ENCODE data around the gene JUND. TPM values are rescaled to one million over a fixed set of nuclear protein-coding genes. Genes with fewer than 3 reads are reported as not detected.
A peak's percentile ranks its signal among the peaks of the same experiment; 100 is the strongest.

Gene JUND
- polyA plus RNA-seq, 4 donors: 129 to 211 (median 162) TPM

DNA sequence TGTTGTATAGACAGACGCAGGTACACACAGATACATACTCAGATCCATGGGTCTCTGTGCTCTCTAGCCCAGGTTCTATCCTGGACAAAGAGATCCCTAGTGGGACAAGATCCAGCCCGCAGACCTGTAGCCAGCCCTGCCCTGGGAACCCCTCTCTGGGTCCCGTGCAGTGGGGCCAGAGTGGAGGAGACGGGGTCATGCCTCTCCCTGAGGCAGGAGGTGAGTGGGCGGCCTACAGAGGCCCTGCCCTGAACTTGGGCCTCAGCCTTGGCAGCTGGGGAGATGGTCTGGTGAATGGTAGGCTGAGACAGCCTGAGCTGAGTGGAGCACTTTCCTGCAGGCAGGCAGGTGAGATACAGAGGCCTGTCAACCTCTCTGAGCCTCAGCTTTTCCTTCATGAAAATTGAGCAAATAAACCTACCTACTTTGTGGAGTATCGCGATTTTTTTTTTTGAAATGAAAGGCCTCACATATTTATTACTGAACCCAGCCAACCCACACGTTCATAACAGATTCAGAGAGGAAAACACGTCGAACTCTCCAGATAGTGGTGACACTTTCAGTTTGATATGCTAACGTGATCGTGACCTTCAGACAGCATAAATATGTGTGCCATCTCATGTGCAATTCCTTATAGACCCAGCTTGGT, 3.4 kb upstream of the JUND start:
- peak overlapping the region; percentile 80 to 95 (median 87) for H3K27ac ChIP-seq (ENCODE audit: low read depth in 1 of 3, low read length in 2 of 3)
- peak; percentile 62 to 73 for DNase-seq
- 16 to 44% (median 24%) methylated on average over 12 of the region's 12 CpGs for WGBS, 3 donors
- H3K4me1 ChIP-seq (ENCODE audit: control insufficient read depth in 3 of 3, insufficient read depth in 2 of 3, low read depth in 1 of 3, low read length in 2 of 3): peaks cover 0 to 29% (median 4%) of the 10 kb centered on the region in 3 donors
- no peak overlapping the region for H3K4me3 ChIP-seq (ENCODE audit: low read depth in 1 of 3, low read length in 3 of 3)
- H3K9me3 ChIP-seq (ENCODE audit: control insufficient read depth in 2 of 2, insufficient read depth in 1 of 2, low read depth in 1 of 2, low read length in 1 of 2): peaks cover 0 to 3% of the 10 kb centered on the region in 2 donors
- no peak for FAIRE-seq
- H3K36me3 ChIP-seq (ENCODE audit: control insufficient read depth in 3 of 3, insufficient read depth in 2 of 3, low read depth in 1 of 3, low read length in 3 of 3): peaks cover 0 to 5% (median 0%) of the 10 kb centered on the region in 3 donors
- H3K27me3 ChIP-seq (ENCODE audit: control insufficient read depth in 3 of 3, insufficient read depth in 3 of 3, low read length in 3 of 3): no peaks in the 10 kb centered on the region

DNA sequence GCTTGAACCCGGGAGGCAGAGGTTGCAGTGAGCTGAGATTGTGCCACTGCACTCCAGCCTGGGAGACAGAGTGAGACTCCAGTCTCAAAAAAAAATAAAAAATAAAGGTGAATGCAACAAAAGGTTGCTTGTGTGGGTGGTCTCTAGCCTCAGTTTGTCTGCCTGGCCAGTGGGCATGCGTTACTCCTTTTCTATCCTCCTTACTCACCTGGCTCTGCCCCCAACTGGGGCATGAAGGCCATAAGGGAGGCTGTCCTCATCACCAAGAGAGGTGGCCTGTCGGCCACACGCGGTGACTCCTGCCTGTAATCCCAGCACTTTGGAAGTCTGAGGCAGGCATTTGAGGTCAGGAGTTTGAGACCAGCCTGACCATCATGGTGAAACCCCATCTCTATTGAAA, 1.9 kb upstream of the JUND start:
- FAIRE-seq (no peak), DNase-seq (no peak)
- H3K4me1 ChIP-seq (ENCODE audit: control insufficient read depth in 3 of 3, insufficient read depth in 2 of 3, low read depth in 1 of 3, low read length in 2 of 3): peaks cover 0 to 35% (median 4%) of the 10 kb centered on the region in 3 donors
- H3K9me3 ChIP-seq (ENCODE audit: control insufficient read depth in 2 of 2, insufficient read depth in 1 of 2, low read depth in 1 of 2, low read length in 1 of 2): peaks cover 0 to 3% of the 10 kb centered on the region in 2 donors
- H3K4me3 ChIP-seq (ENCODE audit: low read depth in 1 of 3, low read length in 3 of 3): no peak overlapping the region
- H3K27me3 ChIP-seq (ENCODE audit: control insufficient read depth in 3 of 3, insufficient read depth in 3 of 3, low read length in 3 of 3): no peaks in the 10 kb centered on the region
- H3K36me3 ChIP-seq (ENCODE audit: control insufficient read depth in 3 of 3, insufficient read depth in 2 of 3, low read depth in 1 of 3, low read length in 3 of 3): peaks cover 3 to 17% (median 9%) of the 10 kb centered on the region in 3 donors
- WGBS, 3 donors: 92 to 93% (median 93%) methylated on average over 5 of the region's 5 CpGs
- H3K27ac ChIP-seq (ENCODE audit: low read depth in 1 of 3, low read length in 2 of 3): peak overlapping the region; percentile 73 to 100 (median 98)

DNA sequence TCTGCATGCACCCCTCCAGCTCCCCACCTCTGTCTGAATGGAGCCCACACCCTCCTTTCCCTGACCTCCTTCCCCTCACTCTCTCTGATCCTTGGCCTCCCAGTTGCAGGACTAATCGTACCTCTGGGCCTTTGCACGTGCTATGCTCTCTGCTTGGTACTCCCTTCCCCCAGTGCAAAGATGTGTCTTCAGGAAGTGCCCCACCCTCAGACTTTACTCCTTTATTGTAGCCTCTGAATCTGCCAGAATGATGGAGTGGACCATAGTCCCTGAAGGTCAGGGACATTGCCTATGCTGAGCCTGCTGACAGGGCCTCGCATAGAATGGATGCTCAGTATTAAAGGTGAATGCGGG, 1.3 kb upstream of the JUND start:
- H3K27ac ChIP-seq (ENCODE audit: low read depth in 1 of 3, low read length in 2 of 3): peak overlapping the region; percentile 98 to 100 (median 100)
- H3K9me3 ChIP-seq (ENCODE audit: control insufficient read depth in 2 of 2, insufficient read depth in 1 of 2, low read depth in 1 of 2, low read length in 1 of 2): peaks cover 0 to 3% of the 10 kb centered on the region in 2 donors
- peaks cover 3 to 22% (median 9%) of the 10 kb centered on the region in 3 donors for H3K36me3 ChIP-seq (ENCODE audit: control insufficient read depth in 3 of 3, insufficient read depth in 2 of 3, low read depth in 1 of 3, low read length in 3 of 3)
- H3K4me1 ChIP-seq (ENCODE audit: control insufficient read depth in 3 of 3, insufficient read depth in 2 of 3, low read depth in 1 of 3, low read length in 2 of 3): peaks cover 0 to 34% (median 4%) of the 10 kb centered on the region in 3 donors
- no peak for FAIRE-seq
- WGBS, 3 donors: 21 to 36% (median 22%) methylated on average over 4 of the region's 4 CpGs
- H3K4me3 ChIP-seq (ENCODE audit: low read depth in 1 of 3, low read length in 3 of 3): peak overlapping the region in 1 of 3 donors; percentile 44
- DNase-seq: peak; percentile 90 to 98
- no peaks in the 10 kb centered on the region for H3K27me3 ChIP-seq (ENCODE audit: control insufficient read depth in 3 of 3, insufficient read depth in 3 of 3, low read length in 3 of 3)

DNA sequence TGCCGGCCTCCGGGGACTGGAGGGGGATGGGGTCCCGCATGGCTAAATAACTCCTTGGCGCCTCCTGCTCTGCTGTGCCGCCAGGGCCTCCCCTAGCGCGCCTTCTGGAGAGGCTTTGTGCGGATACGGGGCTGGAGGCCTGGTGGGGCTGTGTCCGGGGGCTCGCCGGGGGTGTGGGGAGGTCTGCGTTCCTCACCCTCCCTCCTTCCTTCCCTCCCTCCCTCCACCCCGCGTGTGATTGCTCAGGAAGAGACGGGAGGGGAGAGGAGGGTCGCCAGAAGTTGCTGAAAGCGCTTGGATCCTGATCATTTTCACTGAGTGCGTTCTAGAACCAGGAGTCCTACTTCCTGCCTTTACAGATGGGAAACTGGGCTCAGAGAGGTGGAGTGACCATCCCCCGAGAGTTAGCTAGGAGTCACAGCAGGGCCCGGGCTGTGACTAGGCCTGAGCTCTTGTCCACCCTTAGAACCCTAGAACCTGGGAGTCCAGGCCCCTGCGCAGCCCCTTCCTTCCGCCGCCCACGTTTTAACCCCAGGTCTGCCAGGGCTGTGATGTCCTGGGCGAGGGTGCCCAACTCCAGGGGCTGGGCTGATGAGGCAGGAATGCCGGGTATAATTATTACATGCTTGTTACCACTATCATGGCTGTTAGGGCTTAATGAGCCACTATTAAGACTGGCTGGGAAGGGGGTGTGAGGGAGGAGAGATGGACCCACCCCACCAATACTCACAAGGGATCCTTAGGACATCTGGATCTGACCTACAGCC, 782 bp upstream of the JUND start:
- Histone ChIP-seq H3K4me3 (ENCODE audit: low read depth in 1 of 3, low read length in 3 of 3) (peak overlapping the region; percentile 44 to 49 (median 48)), H3K36me3 (ENCODE audit: control insufficient read depth in 3 of 3, insufficient read depth in 2 of 3, low read depth in 1 of 3, low read length in 3 of 3) (peaks cover 3 to 26% (median 9%) of the 10 kb centered on the region in 3 donors), H3K27ac (ENCODE audit: low read depth in 1 of 3, low read length in 2 of 3) (peak overlapping the region; percentile 98 to 100 (median 100)), H3K27me3 (ENCODE audit: control insufficient read depth in 3 of 3, insufficient read depth in 3 of 3, low read length in 3 of 3) (no peaks in the 10 kb centered on the region), H3K9me3 (ENCODE audit: control insufficient read depth in 2 of 2, insufficient read depth in 1 of 2, low read depth in 1 of 2, low read length in 1 of 2) (peaks cover 0 to 3% of the 10 kb centered on the region in 2 donors), H3K4me1 (ENCODE audit: control insufficient read depth in 3 of 3, insufficient read depth in 2 of 3, low read depth in 1 of 3, low read length in 2 of 3) (peaks cover 0 to 34% (median 4%) of the 10 kb centered on the region in 3 donors)
- no peak for FAIRE-seq
- no peak for DNase-seq
- 2 to 3% (median 2%) methylated on average over 14 to 26 of the region's 27 CpGs for WGBS, 3 donors

DNA sequence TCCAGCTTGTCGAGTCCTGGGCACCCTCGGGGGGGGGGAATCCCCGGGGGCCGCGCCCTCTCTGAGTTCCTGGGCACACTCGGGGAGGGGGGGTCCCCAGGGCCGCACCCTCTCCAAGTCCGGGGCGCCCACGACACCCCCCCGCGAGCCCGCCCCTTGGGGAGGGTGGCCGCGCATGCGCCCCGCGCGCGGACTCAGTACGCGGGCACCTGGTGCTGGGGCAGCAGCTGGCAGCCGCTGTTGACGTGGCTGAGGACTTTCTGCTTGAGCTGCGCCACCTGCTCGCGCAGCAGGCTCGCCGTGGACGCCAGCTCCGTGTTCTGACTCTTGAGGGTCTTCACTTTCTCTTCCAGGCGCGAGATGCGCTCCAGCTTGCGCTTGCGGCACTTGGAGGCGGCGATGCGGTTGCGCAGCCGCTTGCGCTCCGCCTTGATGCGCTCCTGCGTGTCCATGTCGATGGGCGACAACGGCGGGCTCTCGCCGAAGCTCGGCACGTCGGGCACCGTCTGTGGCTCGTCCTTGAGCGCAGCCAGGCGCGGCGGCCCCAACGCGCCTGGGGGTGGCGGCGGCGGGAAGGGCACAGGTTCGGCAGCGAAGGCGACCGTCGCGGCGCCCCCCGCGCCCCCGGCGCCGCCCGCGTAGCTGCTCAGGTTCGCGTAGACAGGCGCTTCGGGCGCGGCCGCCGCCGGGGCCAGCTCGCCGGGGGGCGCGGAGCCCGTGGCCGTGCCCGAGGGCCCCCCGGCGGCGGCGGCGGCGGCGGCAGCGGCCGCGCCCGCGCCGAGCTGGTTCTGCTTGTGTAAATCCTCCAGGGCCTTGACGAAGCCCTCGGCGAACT, 958 bp downstream of the JUND start:
- Histone ChIP-seq H3K36me3 (ENCODE audit: control insufficient read depth in 3 of 3, insufficient read depth in 2 of 3, low read depth in 1 of 3, low read length in 3 of 3) (peaks cover 3 to 42% (median 9%) of the 10 kb centered on the region in 3 donors), H3K27me3 (ENCODE audit: control insufficient read depth in 3 of 3, insufficient read depth in 3 of 3, low read length in 3 of 3) (no peaks in the 10 kb centered on the region), H3K9me3 (ENCODE audit: control insufficient read depth in 2 of 2, insufficient read depth in 1 of 2, low read depth in 1 of 2, low read length in 1 of 2) (peaks cover 0 to 3% of the 10 kb centered on the region in 2 donors), H3K27ac (ENCODE audit: low read depth in 1 of 3, low read length in 2 of 3) (peak overlapping the region; percentile 93 to 100 (median 100)), H3K4me1 (ENCODE audit: control insufficient read depth in 3 of 3, insufficient read depth in 2 of 3, low read depth in 1 of 3, low read length in 2 of 3) (peaks cover 0 to 43% (median 3%) of the 10 kb centered on the region in 3 donors), H3K4me3 (ENCODE audit: low read depth in 1 of 3, low read length in 3 of 3) (peak overlapping the region; percentile 93 to 99 (median 98))
- WGBS, 3 donors: 0 to 1% (median 1%) methylated on average over 34 to 111 of the region's 111 CpGs
- no peak for FAIRE-seq
- DNase-seq: peak; percentile 83 to 85

DNA sequence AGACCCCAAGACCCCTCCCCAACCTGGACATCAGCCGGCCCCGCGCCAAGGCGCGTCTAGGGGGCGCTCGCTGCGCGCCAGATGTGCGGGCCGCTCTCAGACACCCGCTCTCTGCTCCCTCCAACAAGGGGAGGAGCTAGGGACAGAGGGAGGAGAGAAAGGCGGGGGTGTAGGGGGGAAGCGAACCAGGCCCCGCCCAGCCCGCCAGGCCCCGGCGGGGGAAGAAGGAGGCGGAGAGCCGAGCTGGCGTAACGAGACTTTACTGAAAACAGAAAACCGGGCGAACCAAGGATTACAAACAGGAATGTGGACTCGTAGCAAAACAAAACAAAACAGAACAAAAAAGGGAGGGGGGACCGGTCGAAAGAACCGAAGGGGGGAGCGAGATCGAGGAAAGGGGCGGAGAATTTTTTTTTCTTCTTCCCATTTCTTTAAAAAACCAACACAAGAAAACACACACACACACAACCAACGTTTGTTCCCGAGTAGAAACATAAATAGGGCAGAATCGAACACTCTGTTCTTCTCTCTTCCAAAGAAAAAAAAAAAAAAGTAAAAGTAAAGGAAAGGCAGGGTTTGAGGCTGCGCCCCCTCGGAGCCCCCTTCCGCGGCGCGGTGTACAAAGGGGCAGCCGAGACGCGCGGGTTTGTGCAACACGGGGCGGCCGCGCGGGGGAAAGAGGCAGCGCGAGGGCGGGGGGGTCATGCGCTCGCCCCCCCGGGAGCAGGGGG, 1.7 kb downstream of the JUND start:
- FAIRE-seq: no peak

DNA sequence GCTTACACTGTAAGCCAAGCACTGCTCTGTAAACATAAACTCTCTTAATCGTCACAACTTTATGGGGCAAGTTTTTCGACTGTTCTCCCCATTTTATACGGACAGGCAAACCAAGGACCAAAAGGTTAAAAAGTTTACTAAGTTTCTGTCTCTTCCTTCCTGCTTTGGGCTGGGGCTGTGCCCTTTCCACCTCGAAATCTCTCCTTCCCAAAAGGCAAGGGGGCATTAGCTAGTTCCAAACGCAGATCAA, 2.2 kb downstream of the JUND start:
- H3K36me3 ChIP-seq (ENCODE audit: control insufficient read depth in 3 of 3, insufficient read depth in 2 of 3, low read depth in 1 of 3, low read length in 3 of 3): peaks cover 3 to 53% (median 9%) of the 10 kb centered on the region in 3 donors
- no peak for FAIRE-seq
- DNase-seq: no peak
- H3K4me1 ChIP-seq (ENCODE audit: control insufficient read depth in 3 of 3, insufficient read depth in 2 of 3, low read depth in 1 of 3, low read length in 2 of 3): peaks cover 0 to 45% (median 2%) of the 10 kb centered on the region in 3 donors
- no peaks in the 10 kb centered on the region for H3K27me3 ChIP-seq (ENCODE audit: control insufficient read depth in 3 of 3, insufficient read depth in 3 of 3, low read length in 3 of 3)
- peak overlapping the region; percentile 93 to 100 (median 100) for H3K27ac ChIP-seq (ENCODE audit: low read depth in 1 of 3, low read length in 2 of 3)
- peak overlapping the region; percentile 46 to 99 (median 98) for H3K4me3 ChIP-seq (ENCODE audit: low read depth in 1 of 3, low read length in 3 of 3)
- 0 to 3% (median 1%) methylated on average over 5 of the region's 5 CpGs for WGBS, 3 donors
- H3K9me3 ChIP-seq (ENCODE audit: control insufficient read depth in 2 of 2, insufficient read depth in 1 of 2, low read depth in 1 of 2, low read length in 1 of 2): peaks cover 0 to 3% of the 10 kb centered on the region in 2 donors

More for the DNA sequence above, 1.7 kb downstream of the JUND start:
- H3K4me1 ChIP-seq (ENCODE audit: control insufficient read depth in 3 of 3, insufficient read depth in 2 of 3, low read depth in 1 of 3, low read length in 2 of 3): peaks cover 0 to 43% (median 2%) of the 10 kb centered on the region in 3 donors
- H3K9me3 ChIP-seq (ENCODE audit: control insufficient read depth in 2 of 2, insufficient read depth in 1 of 2, low read depth in 1 of 2, low read length in 1 of 2): peaks cover 0 to 3% of the 10 kb centered on the region in 2 donors
- peak; percentile 95 to 96 for DNase-seq
- H3K27me3 ChIP-seq (ENCODE audit: control insufficient read depth in 3 of 3, insufficient read depth in 3 of 3, low read length in 3 of 3): no peaks in the 10 kb centered on the region
- peak overlapping the region; percentile 93 to 100 (median 100) for H3K27ac ChIP-seq (ENCODE audit: low read depth in 1 of 3, low read length in 2 of 3)
- WGBS, 3 donors: 0 to 1% (median 1%) methylated on average over 44 to 55 of the region's 55 CpGs
- H3K36me3 ChIP-seq (ENCODE audit: control insufficient read depth in 3 of 3, insufficient read depth in 2 of 3, low read depth in 1 of 3, low read length in 3 of 3): peaks cover 3 to 50% (median 9%) of the 10 kb centered on the region in 3 donors
- peak overlapping the region; percentile 93 to 99 (median 98) for H3K4me3 ChIP-seq (ENCODE audit: low read depth in 1 of 3, low read length in 3 of 3)

Data from small intestine (tissue), 7 donors.